ENCODE measurements around the gene PHF20. TPM values are rescaled to one million over a fixed set of nuclear protein-coding genes. Genes with fewer than 3 reads are reported as not detected.
"Not testable (repeated sequence)": the region's sequence is repeated elsewhere in the genome, so short reads cannot be mapped to it uniquely, and the experiment has no call there.

Gene PHF20
- polyA plus RNA-seq, 1 donor, result 42.5 TPM

DNA sequence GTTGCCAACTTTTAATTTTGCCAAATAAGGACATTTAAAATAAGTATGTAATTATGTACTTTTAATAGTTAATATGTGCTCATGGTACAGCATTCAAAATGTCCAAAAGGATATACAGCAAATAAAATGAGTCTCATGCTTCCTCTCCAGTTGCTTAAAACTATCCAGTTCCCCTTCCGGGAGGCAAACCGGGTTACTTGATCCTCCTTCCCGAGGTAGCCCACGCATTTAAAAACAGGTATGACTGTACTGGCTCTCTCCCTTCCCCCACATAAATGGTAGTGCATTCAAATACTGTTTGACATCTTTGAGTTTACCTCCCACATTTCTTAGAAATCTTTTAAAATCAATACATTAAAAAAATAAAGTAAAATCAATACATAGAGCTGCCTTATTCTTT lies 66.4 kb downstream of the PHF20 start:
- DNase-seq, result no peak

DNA sequence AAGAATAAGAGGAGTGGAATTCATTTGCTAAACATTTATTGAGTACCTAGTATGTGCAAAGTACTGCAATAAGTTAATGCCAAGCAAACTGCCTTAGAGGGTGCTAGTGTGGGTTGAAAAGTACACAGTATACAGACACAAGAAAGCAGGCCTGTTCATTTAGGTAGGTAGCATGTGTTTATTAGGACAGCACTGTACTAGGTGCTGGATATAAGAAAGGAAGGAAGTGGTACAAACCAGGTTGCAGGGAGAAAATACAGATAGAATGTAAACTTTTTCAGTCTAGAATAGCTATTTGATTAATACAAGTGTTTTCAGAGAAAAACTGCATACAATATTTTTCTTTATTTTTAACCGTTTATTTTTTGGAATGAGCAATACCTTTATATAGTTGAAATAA lies 68.1 kb downstream of the PHF20 start:
- DNase-seq, result no peak

DNA sequence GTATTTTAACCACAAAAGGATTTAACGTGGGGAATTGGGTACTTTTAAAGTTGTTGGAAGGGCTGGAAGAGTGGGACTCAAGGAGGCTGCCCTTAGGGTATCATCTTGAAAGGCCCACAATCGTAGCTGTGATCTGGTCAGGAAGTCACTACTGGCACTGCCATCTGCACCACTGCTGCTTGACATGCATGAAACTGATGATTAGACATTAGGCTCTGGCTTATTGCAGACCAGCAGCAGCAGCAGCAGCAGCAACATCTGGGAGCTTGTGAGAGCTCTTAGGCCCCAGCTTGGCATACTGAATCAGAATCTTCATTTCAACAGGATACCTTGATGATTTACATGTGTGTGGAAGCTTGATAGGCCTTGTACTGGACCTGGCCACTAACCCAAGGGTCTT lies 68.6 kb downstream of the PHF20 start:
- DNase-seq, result no peak

DNA sequence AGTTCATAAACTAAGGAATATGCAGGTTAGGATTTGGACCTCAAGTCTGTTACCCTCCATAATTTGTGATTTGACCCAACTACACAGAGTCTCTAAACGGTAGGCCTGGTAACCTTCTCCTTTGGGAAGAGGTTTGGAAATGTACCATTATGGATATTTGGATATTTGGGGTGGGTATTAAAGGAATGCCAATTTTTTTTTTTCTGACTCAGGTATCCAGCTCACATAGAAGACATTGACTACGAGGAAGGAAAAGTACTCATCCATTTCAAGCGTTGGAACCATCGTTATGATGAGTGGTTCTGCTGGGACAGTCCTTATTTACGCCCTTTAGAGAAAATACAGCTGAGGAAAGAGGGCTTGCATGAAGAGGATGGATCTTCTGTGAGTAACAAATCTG lies 70.5 kb downstream of the PHF20 start:
- DNase-seq, result no peak

DNA sequence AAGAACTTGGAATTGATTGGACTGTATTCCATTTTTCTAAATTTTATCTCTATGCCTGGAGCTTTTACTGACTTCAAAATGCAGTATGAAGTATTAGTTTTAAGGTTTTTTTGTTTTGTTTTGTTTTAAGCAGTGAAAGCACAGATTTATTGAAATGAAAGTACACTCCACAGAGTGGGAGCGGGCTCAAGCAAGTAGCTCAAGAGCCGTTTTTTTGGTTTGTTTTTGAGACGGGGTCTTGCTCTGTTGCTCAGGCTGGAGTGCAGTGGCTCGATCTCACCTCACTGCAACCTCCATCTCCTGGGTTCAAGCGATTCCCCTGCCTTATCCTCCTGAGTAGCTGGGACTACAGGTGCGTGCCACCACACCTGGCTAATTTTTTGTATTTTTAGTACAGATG lies 72.1 kb downstream of the PHF20 start:
- DNase-seq, result not testable (repeated sequence)

DNA sequence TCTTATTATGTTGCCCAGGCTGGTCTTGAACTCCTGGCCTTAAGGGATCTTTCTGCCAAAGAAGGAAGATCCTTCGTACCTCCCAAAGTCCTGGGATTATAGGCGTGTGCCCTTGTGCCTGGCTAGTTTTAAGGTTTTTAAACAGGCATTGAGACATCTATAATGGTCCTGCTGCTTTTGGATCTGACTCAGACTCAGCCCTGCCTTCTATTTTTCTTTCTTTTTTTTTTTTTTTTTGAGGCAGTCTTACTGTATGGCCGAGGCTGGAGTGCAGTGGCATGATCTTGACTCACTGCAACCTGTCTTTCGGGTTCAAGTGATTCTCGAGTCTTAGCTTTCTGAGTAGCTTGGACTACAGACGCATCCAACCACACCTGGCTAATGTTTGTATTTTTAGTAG lies 73.7 kb downstream of the PHF20 start:
- DNase-seq, result no peak

DNA sequence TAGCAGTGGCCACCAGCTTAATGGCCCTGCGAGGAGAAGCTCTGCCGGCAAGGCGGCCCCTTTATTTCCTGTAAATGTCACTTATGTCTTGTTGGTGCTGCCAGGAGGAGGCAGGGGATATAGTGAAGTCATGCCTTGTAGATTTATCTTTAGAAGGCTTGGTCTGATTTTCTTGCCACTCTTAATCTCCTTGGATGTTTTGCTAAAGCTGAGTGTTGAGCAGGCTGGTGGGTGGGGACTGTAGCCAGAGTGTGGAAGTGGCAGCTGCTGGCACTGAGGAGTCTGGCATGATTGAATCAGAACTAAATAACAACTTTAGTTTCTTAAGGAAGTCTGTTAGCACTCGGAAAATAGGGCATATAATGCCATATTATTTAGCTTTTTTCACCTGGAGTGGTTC lies 77.9 kb downstream of the PHF20 start:
- no peak for DNase-seq

DNA sequence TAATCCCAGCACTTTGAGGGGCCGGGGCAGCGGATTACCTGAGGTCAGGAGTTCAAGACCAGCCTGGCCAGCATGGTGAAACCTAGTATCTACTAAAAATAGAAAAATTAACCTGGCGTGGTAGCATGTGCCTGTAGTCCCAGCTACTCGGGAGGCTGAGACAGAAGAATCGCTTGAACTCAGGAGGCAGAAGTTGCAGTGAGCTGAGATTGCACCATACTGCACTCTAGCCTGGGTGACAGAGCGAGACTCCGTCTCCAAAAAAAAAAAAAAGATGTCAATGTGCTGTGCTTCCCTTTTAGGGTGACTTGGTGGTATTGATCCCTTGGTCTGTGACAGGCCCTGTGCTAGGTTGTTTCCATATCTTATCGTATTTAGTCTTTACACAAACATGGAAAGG lies 79.8 kb downstream of the PHF20 start:
- DNase-seq, result not testable (repeated sequence)

DNA sequence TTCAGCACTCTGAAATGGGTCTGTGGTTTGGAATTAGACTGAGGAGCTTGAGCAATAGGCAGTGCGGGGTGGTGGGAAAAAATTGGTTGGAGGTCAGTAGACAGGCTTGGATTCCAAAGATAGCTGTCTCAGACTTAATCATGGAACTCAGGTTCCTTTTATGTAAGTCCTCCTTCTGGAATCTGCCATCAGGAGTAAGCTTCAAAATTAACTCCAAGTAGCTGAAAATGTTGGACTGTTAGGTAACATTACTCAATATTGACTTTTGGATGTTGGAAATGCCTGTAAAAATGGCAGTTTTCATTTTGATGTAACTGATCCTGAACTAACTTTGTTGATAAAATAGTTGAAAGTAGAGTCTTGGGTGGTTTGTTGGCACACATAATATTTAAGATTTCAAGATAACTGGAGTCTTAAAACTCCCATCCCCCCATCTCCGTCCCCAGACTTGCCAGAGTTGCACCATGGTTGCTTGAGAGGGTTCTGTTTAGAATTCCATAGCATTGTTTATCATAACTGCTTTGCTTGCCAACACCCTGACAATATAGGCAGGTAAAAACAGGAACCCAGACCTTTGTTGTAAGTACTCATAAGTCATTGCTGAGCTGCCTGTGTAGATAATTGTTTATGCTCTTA lies 83.0 kb downstream of the PHF20 start:
- no peak for DNase-seq

DNA sequence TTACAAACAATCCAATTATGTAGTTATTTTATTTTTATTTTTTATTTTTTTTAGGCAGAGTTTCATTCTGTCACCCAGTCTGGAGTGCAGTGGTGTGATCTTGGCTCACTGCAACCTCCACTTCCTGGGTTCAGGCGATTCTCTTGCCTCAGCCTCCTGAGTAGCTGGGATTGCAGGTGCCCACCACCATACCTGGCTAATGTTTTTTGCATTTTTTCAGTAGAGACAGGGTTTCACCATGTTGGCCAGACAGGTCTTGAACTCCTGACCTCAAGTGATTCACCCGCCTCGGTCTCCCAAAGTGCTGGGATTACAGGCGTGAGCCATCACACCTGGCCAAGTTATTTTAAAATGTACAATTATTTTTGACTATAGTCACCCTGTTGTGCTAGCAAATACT lies 83.8 kb downstream of the PHF20 start:
- DNase-seq, result not testable (repeated sequence)

DNA sequence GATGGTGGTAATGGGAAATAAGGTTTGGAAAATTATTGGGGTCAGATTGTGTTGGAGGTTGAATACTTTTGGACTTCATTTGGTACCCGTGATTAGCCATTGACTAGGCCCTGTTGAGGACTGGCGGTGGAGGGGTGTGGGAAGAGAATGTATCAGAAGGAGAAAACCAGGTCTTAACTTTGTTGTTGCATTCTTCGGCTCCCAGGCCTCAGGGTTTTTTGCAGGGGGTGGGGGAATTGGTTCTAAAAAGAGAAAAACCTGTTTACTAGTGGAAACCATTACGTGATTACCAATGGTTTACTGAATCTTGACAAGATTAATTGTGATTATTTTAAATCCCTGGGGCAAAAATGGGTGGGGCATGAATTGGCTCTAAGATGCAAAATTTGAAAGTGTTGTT lies 85.1 kb downstream of the PHF20 start:
- DNase-seq, result no peak

DNA sequence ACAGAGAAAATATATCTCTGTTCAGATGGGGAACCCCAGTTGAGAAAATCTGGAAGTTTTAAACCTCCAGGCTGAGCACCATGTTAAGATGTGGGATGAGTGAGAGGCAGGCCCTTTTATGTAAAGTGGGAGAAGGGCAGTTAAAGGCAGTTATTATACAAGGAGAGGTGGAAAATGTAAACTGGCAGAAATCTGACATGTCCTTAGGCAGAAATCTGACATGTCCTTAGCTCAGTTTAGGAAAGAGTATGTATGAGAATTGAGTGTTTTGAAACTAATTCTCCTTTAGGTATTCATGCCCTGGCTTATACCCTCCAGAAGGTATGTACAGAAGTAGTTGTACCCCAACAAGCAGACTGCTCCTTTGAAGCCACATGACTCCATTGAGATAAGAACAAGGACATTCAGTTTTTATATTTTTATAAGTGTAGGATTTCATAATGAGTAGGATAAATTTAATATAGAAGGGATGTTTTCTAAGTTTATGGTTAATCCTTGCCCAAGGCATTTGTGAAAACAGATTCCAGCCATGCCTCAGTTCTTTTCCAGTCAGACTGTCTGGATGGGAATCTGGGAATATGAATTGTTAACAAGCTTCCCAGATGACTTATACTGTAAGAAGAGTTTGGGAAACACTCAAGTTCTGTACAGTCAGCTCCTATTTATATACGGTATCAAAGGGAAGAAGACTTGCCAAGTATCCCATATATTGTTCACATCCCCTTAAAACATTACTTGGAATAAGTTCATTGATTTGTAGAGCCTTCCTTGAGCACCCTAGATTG lies 94.8 kb downstream of the PHF20 start:
- no peak for DNase-seq

DNA sequence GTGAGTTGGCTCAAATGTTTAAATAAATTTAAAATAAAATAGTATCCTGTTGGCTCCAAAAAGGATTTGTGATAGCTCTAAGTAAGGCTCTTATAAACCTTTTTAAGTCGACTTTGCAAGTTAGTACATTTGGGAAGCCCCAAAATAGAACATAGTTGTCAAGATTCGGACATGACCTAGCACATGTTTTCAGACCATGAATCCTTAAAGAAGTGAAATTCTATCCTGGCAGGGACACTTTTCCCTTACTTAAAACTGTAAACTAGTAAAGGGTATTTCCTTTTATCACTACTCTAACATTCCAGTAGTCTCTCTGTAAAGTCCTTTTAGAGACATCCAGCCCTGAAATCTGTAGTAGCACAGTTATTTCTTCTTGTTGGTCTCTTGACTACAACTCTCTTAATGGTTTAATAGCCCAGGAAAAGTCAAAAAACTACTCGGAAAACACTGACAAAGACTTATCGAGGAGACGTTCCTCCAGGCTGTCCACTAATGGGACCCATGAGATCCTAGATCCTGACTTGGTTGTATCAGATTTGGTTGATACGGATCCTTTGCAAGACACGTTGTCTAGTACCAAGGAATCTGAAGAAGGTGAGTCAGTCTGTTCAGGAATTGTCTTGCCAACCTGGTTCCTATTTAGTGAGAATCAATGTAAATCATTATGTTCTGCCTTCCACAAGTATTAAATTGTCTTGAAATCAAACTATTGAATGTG lies 98.9 kb downstream of the PHF20 start:
- no peak for DNase-seq

DNA sequence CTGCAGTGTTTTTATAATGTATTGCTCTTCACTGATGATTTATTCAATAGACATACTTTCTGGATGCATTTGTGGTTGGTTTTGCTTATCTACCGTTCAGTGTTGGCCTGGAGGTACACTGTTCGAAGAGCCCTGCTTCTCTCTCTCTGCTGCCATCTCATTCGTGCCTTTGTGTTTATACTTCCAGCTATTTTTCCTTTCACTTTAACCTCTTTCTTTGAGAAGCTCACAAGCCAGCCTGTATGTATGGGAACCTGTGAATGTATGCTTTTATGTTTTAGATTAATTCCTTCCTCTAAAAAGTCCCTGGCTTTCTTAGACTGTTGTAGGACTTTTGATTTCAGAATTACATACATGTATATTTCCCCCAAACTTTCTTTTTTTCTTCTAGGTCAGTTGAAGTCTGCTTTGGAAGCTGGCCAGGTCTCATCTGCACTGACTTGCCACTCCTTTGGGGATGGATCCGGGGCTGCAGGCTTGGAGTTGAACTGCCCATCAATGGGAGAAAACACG lies 99.5 kb downstream of the PHF20 start:
- DNase-seq, result no peak

DNA sequence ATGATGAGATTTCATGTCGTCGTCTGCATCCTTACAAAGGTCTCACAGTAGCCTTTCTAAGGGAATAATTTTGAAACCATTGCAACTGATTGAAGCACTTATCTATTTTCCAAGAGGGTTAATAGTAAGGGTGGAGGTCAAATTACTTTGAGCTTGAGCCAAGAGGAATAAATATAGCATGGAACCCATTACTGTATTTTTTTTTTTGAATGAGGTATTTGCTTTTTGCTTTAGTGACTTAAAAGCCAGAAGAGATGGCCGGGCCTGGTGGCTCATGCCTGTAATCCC lies 104.2 kb downstream of the PHF20 start:
- DNase-seq, result no peak

DNA sequence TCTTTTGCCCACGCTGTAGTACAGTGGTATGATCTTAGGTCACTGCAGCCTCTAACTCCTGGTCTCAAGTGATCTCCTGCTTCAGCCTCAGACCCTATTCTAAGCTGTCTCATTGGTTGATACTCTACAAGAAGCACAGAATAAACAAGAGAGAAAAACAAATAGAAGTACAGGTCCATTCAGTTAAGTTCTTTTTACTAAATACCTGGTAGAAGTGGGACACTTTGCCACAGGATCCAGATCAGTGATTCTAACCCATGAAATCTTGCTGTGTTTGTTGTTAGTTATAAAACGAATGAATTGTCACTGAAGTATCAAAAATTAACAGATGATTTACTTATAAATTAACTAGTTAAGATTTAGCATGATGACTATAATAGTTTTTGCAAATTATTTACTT lies 105.8 kb downstream of the PHF20 start:
- DNase-seq, result no peak

DNA sequence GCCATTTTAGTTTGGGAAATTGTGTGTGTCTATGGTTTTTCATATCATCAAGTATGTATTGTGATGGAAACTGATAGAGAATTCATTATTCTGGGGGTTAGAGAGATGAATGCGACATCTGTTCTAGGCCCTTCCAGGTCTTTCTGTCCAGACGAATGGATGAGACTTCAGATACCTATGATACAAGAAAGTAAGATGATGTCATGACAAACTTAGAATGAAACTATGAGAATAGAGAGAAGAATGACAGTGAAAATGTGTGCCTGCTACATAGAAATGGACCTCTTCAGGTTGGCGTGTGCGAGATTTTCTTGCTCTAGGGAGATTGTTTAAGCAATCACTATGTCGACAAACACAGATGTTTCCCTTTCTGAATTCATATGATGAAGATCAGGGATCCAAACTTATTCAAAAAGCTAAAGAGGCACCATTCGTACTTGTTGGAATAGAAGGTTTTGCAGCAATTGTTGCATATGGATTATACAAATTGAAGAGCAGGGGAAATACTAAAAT lies 106.4 kb downstream of the PHF20 start:
- no peak for DNase-seq

DNA sequence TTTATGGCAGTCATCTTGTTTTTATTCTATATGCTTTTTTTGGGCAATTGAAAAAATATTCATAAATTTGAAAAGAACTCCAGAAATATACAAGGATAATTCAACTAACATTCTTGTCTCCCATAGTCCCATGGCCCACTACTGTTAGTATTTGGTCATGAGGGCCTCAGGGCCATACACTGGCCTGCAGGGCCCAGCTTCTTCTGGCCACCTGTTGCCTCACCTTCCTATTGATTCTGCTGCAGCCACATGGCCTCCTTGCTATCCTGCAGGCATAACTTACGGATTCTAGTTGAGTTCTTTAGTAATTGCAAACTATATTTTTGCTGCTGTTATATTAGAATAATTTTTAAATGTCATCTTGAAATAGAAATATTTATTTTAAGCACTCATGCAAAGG lies 109.9 kb downstream of the PHF20 start:
- DNase-seq, result no peak

DNA sequence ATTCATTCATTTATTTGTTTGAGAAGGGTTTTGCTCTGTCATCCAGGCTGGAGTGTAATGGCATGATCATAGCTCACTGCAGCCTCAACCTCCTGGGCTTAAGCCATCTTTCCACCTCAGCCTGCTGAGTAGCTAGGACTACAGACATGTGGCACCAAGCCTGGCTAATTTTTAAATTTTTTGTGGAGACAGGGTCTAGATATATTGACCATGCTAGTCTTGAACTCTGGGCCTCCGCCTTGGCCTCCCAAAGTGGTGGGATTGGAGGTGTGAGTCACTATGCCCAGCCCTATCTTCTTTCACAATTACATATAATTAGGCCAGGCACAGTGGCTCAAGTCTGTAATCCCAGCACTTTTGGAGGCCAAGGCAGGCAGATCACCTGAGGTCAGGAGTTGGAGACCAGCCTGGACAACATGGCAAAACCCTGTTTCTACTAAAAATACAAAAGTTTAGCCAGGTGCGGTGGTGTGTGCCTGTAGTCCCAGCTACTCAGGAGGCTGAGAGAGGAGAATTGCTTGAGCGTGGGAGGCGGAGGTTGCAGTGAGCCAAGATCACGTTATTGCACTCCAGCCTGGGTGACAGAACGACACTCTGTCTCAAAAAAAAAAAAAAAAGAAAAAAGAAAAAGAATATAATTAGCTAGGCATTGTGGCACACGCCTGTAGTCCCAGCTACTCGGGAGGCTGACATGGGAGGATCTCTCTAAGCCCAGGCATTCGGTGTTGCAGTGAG lies 110.8 kb downstream of the PHF20 start:
- not testable (repeated sequence) for DNase-seq

DNA sequence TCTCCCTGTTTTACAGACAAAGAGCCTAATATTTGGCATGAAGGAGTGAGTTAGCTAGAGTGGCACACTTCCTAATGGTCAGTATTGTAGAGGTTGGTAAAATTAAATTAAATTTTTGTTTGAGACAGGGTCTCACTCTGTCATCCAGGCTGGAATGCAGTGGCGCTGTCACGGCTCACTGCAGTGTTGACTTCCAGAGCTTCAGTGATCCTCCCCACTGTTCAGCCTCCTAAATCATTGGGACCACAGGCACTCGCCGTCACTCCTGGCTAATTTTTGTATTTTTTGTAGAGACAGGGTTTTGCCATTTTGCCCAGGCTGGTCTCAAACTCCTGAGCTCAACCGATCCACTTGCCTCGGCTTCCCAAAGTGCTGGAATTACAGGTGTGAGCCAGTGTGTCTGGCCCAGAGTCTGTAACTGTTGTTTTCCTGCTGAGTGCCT lies 111.5 kb downstream of the PHF20 start:
- peak; percentile 54 for DNase-seq

DNA sequence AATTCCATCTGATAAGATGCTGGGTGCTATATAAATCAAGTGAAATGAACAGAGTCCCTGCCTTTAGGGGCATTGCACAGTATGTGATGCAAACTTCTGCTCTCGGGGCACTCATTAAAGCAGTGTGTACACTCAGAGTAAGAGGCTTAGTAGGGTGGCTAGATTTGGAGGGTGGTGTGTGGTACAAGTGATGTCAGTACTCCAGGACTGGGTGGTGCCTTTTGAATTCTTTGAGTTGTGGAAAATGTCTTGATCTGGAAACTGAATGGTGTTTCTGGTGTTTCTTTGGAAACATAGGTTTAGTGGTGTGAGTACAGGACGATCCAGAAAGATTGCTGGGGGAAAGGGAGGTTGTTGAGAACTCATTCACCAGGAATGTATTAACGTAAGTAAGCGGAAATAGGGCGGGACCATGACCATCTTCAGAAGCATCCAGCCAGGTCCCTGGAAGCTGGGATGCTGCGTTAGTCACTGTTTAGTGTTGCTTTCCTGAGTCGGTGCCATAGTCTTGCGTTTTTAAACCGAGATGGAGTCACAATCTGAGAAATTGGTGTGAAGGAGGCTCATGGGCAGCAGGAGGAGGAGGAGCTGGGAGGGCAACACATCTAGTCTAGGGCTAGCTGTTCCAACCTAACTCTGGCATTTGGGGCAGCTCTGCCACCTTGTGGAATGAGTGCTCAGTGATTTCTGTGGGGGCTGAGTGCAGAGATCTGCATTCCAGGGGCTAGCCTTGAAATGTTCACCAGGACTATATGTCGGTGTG lies 112.1 kb downstream of the PHF20 start:
- DNase-seq, result peak; percentile 74

DNA sequence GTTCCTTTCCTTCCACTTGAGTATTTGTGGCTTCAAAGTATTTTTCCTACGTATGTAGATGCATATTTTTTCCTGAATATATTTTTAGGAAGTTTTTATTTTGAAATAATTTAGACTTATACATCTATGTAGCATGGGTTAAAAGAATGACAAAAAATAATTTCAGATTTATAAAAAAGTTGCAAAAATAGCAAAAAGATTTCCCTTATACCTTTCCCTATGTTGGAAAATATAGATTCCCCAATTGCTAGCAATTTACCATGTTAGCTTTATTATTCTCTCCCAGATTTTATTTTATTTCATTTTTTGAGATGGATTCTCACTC lies 112.7 kb downstream of the PHF20 start:
- no peak for DNase-seq

Measured in left kidney (tissue), 2 donors.